Measurements from ENCODE around the gene KYNU.

The KYNU gene

DNA sequence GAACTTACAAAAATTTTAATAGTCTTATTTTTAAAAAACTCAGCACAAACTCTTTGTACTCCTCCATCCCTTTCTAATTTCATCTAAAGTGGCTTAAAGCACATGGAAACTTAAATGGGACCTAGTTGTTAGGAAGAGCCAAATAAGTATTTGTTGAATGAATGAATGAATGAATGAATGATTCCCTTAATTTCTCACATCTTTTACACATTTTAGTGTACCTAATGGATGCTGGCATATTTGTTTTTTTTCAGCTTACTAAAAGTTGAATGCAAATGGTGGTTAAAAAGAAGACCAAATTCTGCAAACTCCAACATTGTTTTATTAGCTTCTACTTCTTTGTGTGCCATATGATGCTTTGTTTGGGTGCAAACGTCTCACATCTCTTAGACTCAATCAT lies 89.6 kb downstream of the KYNU start:
- DNase-seq = no peak

GRCh38 chr2:142973160-142973821 lies 95.8 kb downstream of the KYNU start:
- DNase-seq = no peak

GRCh38 chr2:142973822-142974207 lies 96.4 kb downstream of the KYNU start:
- DNase-seq = peak; percentile 10

DNA sequence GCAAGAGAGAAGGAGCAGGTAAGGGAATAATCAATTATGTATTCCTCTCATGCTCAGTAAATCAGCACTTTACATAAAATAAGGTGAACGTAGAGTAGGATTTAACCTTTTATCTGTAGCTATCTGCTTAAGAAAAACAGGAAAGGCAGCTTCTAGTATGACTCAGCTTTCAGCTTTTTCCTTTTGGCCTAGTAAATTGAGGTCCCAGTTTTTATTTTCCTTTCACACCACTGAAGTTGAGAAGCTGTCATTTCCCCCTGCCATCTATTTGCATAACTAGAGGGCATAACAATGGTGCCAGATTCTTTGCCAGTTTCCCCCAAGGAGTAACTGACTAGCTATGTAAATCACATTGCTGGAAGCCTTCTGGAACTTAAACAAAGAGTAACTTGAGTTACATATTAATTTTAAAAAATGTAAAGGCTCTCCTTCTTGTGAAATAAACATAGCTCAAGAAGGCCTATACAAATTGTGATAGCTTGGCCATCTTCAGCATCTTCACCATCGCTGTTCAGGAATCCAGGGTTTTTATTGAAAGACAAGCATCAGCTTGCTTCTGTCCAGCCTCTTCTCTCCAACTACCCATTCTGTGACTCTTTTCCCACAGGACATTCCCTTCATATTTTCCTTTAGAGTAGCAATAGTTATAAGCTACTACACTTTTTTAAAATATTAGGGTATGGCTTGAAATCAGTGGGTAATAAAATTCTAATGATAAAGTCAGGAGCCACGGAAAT lies 97.0 kb downstream of the KYNU start:
- peak; percentile 7 for DNase-seq

DNA sequence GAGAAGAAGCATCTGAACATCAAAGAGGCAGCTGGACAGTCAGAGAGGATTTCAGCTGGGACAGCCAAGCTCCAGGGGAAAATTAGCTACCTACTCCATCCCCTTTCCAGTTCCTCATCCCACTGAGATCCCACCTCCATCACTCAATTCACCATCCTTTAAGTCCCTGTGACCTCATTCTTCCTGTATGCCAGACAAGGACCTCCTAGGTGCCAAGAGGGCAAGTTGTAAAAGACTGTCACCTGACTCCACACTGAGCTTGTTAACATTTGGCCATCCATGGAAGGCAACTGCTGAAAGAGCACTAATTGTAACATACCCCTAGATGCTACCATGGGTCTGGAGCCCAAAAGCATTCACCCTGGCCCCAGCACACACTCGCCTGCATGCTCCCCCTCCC lies 97.8 kb downstream of the KYNU start:
- no peak for DNase-seq

DNA sequence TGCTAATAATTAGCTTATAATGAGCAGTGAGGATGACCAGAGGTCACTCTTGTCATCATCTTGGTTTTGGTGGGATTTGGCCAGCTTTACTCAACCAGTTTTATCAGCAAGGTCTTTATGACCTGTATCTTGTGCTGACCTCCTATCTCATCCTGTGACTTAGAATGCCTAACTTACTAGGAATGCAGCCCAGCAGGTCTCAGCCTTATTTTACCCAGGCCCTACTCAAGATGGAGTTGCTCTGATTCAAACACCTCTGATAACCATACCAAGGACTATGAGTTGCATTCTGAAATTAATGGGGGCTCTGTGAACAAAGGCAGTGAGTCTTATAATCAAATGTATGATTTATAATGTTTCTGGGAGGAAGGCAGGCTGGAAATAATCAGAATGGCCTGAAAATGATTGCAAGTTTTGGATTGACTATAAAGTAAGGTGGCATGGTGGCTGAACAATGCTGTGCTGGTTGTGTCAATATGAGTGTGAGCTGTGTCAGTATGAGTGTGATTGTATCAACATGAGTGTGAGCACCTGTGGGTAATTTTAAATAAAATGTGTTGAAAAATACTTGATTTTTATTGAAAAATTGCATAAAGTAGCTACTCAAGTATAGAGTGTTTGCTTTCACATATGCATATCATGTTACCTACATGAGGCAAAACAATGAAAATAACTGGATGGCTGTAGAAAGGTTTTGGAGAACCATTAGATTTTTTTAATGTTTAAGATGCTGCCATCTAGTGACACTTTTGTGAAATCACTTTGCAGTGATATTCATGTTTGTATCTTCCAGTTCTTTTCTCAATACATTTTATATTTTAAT lies 103.0 kb downstream of the KYNU start:
- peak; percentile 74 for DNase-seq

DNA sequence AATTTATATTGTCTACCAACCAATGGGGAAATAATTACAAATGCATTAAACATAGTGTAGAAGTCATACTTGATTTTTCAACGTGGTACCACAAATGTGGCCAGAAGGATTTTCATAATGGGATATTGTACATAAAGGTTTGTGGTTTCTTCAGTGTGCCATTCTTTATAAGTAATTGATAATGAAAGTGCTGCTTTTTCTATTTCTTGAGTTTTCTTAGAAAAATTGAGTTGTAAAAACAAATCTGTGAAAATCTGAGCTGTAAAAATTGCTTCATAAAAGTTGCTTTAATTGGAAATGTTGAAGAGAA lies 103.6 kb downstream of the KYNU start:
- DNase-seq = no peak

- DNase-seq = no peak
Observed at GRCh38 chr2:142981756-142982155, 104.3 kb downstream of the KYNU start.

- DNase-seq = no peak
Observed at GRCh38 chr2:142983174-142983573, 105.7 kb downstream of the KYNU start.

DNA sequence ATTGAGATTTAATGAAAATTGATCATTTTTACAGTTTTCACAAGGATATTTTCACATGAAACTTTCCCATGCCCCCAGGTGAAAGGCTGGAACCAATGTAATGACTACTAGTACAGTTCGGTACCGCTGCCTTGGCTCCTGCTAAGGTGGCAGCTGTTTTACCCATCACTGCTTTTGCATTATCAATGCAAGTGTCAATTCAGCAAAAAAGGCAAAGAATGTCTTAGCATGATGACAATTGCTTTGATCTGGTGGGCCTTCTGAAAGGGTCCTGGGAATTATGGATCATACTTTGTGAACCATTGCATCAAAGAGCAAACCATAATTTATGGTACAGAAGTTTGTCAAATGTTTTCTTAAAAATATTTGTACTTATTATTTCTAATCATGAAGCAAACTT lies 107.2 kb downstream of the KYNU start:
- DNase-seq = no peak

DNA sequence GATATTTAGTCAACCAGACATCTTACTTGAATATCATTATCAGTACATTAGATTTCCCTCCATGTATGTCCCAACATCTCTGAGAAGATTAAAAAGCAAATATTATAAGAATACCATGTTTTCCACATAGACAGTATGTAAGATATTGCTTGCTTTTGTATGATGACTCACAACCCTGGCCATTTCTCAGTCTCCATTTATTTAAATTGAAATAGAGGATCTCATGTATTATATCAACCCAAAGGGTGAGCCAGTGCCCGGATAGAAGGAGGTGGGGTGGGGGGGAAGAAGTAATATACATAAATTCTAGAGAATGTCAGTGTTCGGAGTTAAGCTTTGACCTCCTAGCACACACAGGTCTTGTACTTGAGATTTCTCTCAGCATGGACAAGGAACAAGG lies 109.6 kb downstream of the KYNU start:
- DNase-seq = no peak

DNA sequence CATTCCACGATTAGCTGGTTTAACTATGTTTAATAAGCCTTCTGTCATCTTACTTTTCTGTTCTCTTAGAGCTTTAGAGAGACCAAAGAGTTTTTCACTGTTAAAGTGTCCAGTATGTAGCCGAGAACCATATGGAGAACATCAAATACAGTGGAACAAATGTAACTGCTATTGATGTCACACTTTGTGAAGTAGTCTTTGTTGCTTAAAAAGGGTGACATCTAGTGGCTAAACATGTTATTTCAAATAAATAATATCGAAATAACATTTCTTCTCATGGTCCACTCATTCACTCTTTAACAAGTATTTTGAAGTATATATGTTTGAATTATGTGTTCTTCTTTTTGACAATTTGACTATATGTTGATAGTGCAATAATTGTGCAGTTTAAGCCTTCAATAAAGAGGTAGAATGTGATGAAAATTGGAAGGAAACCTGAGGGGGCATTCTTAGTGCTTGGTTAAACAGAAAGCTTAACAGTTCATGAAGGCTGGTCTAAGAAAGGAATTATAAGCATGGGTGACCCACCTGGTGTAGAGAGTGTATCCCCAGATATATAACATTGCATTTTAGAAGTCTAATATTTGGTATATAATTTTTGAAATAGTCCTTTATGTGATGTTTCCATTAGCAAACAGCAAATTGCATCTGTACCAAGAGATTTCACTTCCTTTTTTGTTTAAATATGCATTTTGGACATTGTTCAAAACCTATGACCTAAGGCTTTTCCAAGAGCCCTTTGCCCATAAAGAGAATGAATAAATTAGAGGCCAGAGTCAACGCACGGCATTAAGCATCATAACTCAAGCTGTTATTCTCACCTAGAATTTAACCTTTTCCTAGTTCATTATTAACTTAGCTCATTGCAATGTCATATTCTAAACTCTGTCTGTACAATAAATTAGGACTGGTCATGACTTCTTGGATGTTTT lies 112.1 kb downstream of the KYNU start:
- DNase-seq = peak; percentile 81

GRCh38 chr2:142991295-142991694 lies 113.8 kb downstream of the KYNU start:
- no peak for DNase-seq

GRCh38 chr2:142992840-142993239 lies 115.4 kb downstream of the KYNU start:
- DNase-seq = no peak

DNA sequence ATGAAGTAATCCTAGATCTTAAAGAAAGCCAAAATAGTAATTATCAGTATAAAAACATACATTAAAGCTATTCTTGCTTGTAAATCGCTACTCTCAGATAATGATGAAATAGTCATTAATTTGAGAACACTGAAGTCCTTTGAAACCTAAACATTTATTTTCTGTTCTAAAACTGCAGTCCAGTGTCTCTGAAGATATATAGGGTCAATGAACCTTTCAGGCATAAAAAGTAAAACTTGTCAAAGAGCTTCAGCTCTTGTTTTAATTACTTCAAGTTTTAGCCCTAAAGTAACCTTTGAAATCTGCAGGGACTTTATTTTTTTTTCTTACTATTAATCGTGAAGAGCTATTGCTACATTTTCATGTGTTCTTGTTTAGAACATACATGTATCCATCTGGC lies 116.3 kb downstream of the KYNU start:
- DNase-seq = no peak

DNA sequence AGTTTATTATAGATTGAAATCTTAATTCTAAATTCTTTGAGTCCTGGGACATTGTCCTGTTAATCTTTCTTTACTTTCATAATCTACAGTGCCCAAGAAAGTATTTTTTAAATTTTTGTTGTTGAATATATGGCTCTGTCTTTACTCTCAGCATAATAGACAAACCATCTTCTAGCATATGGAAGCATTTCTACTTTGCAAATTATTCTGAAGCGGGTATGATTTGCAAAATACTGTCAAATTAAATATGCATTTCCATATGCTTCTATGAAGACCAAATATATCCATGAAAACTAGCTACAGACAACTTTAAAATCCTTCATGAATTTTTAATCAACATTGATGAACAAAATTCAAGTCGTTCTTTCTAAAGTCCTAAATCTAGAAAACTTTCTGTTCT lies 117.2 kb downstream of the KYNU start:
- DNase-seq = no peak

DNA sequence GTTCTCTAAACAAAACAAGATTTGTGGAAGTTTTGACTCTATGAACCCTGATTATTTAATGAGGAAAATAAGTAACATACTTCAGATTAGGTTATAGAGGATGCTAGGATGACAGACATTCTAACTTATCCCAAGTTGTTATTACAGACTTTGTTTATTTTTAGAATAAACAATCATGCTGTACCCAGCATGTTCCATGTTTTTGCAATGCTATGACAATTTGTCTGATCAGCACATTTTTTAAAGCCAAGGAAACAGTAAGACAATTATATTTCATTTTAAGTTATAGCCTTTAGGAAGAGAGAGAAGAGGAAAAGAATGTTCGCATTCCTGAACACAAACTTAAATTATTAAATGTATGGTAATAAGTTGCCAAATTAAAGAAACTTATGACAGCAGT lies 119.8 kb downstream of the KYNU start:
- no peak for DNase-seq

DNA sequence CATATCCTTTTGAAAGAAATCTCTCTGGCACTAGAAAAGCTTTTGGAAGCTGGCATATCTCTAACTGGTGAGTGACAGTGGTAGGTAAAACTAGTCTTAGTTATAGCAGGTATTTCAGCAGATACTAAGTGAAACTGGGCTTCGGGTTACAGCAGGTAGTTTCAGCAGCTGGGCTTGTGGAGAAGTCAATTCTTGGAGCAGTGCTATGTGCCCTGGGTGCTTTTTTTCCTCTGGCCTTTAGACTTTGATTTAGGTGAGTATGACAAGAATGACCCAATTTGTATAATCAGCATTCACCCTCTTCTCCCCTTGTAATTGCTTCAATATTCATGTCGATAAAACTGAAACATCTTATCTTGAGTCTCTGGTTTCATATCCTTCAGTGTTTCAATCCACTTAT lies 123.1 kb downstream of the KYNU start:
- no peak for DNase-seq

DNA sequence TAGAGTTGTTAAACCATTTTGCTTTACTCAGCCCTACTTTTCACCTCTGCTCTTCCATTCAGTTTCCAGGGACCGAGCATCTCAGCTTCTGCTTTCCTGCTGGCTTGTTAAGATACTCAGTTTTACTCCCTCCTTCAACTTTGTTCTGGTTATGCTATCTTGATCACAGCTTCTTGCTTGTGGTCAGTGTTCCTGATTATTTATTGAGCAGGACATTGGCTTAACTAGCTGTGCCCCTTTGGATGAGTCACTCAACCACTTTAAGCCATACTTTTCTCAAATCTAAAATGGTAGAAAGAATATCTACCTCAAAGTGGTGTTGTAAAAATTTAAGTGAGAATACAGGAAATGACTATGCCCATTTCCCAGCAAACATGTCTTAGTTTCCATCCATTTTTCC lies 124.0 kb downstream of the KYNU start:
- DNase-seq = peak; percentile 56

GRCh38 chr2:143015656-143016055 lies 138.2 kb downstream of the KYNU start:
- DNase-seq = no peak

DNA sequence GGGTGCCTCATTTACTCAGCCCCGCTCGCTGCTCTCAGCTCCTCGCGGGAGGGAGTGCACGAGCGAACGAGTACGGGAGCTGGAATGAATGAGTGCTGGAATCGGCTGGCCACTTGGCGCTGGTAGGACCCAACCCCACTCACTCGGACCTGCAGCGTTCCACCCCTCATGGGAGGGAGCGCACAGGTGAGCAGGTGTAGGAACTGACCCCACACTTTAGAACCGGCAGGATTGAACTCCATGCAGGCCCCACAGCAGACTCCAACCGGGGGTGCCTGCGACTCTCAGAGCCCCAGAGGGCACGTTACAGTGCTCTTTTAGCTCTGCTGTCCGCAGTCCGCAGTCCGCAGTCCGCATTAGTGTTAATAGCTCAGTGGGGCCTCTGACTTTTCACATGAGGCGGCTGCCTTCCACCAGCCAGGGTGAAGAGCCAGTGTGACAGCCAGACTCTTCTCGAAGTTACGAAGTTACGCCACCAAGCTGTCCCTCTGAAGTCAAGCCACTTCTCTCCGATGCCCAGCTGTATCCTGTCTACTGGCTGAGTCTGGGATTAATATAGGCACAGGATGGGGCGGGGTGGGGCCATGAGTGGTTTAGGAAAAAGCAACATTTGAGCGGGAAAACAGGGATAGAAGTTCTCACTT lies 149.1 kb downstream of the KYNU start:
- no peak for DNase-seq

- DNase-seq = no peak
Observed at GRCh38 chr2:143029141-143029540, 151.7 kb downstream of the KYNU start.

- DNase-seq = peak; percentile 46
Observed at GRCh38 chr2:143030127-143030526, 152.7 kb downstream of the KYNU start.

Measured in hematopoietic multipotent progenitor cell treated with erythropoietin and hydrocortisone succinate and interleukin-3 and kit ligand, for 4 days (in vitro differentiated cells).